Cerebellar nuclear complex (tissue), 1 donor: ENCODE results near the gene KPNA4.
"Not testable (repeated sequence)": the region's sequence is repeated elsewhere in the genome, so short reads cannot be mapped to it uniquely, and the experiment has no call there.

Source experiments
- DNase-seq, 2 experiments: peaks; one replicate each; lab custom pipeline; 2025; lab: John Stamatoyannopoulos, UW

Gene KPNA4

GRCh38 chr3:160573955-160574525 lies 8.7 kb upstream of the KPNA4 start:
- not testable (repeated sequence) for DNase-seq

- no peak for DNase-seq
Measured at GRCh38 chr3:160569894-160570652, 4.7 kb upstream of the KPNA4 start.

GRCh38 chr3:160568989-160569388 lies 3.6 kb upstream of the KPNA4 start:
- DNase-seq: no peak

GRCh38 chr3:160567774-160568173 lies 2.4 kb upstream of the KPNA4 start:
- no peak for DNase-seq

GRCh38 chr3:160566499-160566898 lies 1.1 kb upstream of the KPNA4 start:
- DNase-seq: no peak

GRCh38 chr3:160564949-160565441 lies 376 bp downstream of the KPNA4 start:
- no peak for DNase-seq

- DNase-seq: no peak
Measured at GRCh38 chr3:160564258-160564911, 986 bp downstream of the KPNA4 start.

GRCh38 chr3:160562952-160563351 lies 2.4 kb downstream of the KPNA4 start:
- DNase-seq: no peak

- DNase-seq: no peak
Measured at GRCh38 chr3:160557571-160557970, 7.8 kb downstream of the KPNA4 start.

GRCh38 chr3:160556141-160556540 lies 9.2 kb downstream of the KPNA4 start:
- no peak for DNase-seq

GRCh38 chr3:160554980-160555379 lies 10.4 kb downstream of the KPNA4 start:
- no peak for DNase-seq

GRCh38 chr3:160553827-160554226 lies 11.5 kb downstream of the KPNA4 start:
- DNase-seq: no peak

GRCh38 chr3:160546727-160547126 lies 18.6 kb downstream of the KPNA4 start:
- DNase-seq: no peak

GRCh38 chr3:160545504-160545871 lies 19.9 kb downstream of the KPNA4 start:
- no peak for DNase-seq

- no peak for DNase-seq
Measured at GRCh38 chr3:160544844-160545503, 20.4 kb downstream of the KPNA4 start.

GRCh38 chr3:160540551-160540950 lies 24.8 kb downstream of the KPNA4 start:
- no peak for DNase-seq

GRCh38 chr3:160538895-160539294 lies 26.5 kb downstream of the KPNA4 start:
- DNase-seq: no peak

- DNase-seq: no peak
Measured at GRCh38 chr3:160537729-160538128, 27.6 kb downstream of the KPNA4 start.

GRCh38 chr3:160532371-160532770 lies 33.0 kb downstream of the KPNA4 start:
- no peak for DNase-seq

GRCh38 chr3:160531311-160531710 lies 34.1 kb downstream of the KPNA4 start:
- no peak for DNase-seq

- not testable (repeated sequence) for DNase-seq
Measured at GRCh38 chr3:160516391-160516790, 49.0 kb downstream of the KPNA4 start.

GRCh38 chr3:160501325-160501724 lies 64.0 kb downstream of the KPNA4 start:
- no peak for DNase-seq

GRCh38 chr3:160498202-160498601 lies 67.2 kb downstream of the KPNA4 start:
- DNase-seq: no peak
